GM12875 (cell line): ENCODE results near the gene CCDC87.
"Not testable (repeated sequence)": the region's sequence is repeated elsewhere in the genome, so short reads cannot be mapped to it uniquely, and the experiment has no call there.

ENCODE experiments used
- H3K4me3 ChIP-seq: one replicate; pipeline ENCODE4 v1.5.1; 2011; ENCODE audit warnings: low read depth, low read length, control low read depth
- CTCF ChIP-seq: IDR thresholded peaks from 2 replicates; pipeline ENCODE4 v1.5.1; 2011; ENCODE audit warnings: low read depth, mild to moderate bottlenecking, control low read depth, inconsistent platforms, low read length, moderate library complexity, borderline replicate concordance; ENCODE audit not compliant: insufficient read depth

Gene CCDC87

GRCh38 chr11:66612458-66612857 lies 19.6 kb upstream of the CCDC87 start:
- no peak for TF ChIP-seq CTCF
- no peak overlapping the region for H3K4me3 ChIP-seq

- TF ChIP-seq CTCF: no peak
- H3K4me3 ChIP-seq: no peak overlapping the region
Observed at GRCh38 chr11:66609721-66610617, 17.1 kb upstream of the CCDC87 start.

GRCh38 chr11:66607126-66607834 lies 14.4 kb upstream of the CCDC87 start:
- TF ChIP-seq CTCF: no peak
- no peak overlapping the region for H3K4me3 ChIP-seq

- not testable (repeated sequence) for H3K4me3 ChIP-seq
Observed at GRCh38 chr11:66606608-66607007, 13.7 kb upstream of the CCDC87 start.

- TF ChIP-seq CTCF: no peak
- no peak overlapping the region for H3K4me3 ChIP-seq
Observed at GRCh38 chr11:66604155-66604554, 11.3 kb upstream of the CCDC87 start.

- TF ChIP-seq CTCF: no peak
- H3K4me3 ChIP-seq: no peak overlapping the region
Observed at GRCh38 chr11:66603072-66603471, 10.2 kb upstream of the CCDC87 start.

- H3K4me3 ChIP-seq: no peak overlapping the region
- TF ChIP-seq CTCF: no peak
Observed at GRCh38 chr11:66600631-66601233, 7.9 kb upstream of the CCDC87 start.
